Kidney glomerular epithelial cell (primary cell): ENCODE results near the gene NR5A1.

Experiments used
- DNase-seq: peaks from one replicate; lab custom pipeline; 2025; lab: John Stamatoyannopoulos, UW

The NR5A1 gene

DNA sequence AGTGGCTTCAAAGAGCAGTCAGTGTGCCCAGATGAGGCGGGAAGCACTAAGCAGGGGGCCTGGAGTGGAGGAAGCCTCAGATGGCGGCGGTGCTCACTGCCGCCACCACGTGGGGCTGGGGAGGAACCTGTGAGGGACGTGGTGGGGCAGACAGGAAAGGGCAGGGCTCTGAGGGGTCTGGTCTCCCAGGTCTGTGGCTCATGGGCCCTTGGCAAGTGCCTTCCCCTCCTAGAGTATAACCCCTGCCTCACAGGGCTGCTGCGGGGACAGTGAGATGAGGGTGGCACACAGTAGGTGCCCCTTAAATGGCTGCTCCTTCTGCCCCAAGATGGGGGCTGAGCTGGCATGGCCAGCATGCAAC lies 26.6 kb downstream of the NR5A1 start:
- no peak for DNase-seq

DNA sequence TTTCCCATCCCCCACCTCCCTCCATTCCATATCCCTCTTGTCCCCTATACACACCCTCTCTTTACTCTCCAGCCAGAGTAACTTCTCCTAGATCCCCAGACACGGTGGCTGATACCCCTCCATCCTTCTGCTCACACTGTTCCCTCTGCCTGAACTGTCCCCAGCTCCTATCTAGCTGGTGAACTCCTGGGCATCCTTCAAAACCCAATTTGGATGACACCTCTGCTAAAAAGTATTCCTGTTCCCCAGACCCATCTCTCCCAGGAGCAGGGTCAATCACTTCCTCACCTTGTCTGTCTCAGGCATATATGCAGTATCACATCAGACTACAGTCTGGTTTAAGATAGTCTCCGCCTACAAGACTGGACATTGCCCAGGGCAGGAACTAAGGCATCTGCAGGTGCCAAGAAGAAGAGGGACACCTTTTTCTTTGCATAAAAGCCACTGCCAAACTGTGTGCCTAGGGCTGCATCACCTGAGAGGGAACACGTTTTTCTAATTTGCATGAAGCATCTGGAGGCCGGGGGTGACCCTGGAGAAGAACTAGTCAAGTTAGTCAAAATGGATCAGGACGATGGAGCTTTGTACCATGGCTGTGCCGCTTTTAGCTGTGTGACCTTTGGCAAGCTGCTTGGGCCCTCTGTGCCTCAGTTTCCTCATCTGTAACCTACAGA lies 27.1 kb downstream of the NR5A1 start:
- no peak for DNase-seq

DNA sequence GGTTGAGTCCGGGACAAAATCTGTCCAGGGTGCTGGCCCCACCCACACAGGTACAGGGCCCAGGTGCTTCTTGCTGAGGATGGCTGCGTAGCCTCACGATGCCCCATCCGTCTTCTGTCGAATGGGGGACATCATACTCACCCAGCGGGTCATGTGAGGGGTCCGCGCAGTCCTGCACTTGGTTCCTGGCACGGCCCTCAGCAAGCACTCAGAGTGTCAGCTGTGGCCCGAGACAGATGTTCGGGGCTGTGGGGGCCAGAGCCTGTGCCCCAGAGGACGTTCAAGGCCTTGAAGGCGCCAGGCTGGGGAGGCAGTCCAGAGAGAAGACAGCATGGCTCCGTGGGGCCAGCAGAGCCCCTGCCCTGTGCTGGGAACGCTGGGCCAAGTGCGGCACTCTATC lies 27.8 kb downstream of the NR5A1 start:
- DNase-seq, result no peak

DNA sequence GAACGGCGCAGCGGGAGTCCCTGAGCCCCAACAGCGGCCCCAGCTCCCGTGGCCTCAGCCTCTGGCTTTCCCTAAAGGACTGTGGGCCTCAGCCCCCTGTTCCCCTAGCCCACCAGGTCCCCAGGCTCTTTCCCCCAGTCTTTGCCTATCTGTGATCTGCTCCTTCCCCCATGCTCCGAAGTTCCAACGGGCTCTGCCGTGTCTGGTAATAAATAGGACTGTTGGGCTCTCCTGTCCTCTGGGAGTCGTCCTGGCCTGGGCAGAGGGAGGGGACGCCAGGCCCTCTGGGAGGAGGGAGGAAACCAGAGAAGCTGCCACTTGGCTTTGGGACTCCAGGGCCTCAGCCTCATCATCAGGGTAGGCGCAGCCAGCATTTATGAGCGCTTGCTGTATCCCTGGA lies 28.8 kb downstream of the NR5A1 start:
- no peak for DNase-seq

DNA sequence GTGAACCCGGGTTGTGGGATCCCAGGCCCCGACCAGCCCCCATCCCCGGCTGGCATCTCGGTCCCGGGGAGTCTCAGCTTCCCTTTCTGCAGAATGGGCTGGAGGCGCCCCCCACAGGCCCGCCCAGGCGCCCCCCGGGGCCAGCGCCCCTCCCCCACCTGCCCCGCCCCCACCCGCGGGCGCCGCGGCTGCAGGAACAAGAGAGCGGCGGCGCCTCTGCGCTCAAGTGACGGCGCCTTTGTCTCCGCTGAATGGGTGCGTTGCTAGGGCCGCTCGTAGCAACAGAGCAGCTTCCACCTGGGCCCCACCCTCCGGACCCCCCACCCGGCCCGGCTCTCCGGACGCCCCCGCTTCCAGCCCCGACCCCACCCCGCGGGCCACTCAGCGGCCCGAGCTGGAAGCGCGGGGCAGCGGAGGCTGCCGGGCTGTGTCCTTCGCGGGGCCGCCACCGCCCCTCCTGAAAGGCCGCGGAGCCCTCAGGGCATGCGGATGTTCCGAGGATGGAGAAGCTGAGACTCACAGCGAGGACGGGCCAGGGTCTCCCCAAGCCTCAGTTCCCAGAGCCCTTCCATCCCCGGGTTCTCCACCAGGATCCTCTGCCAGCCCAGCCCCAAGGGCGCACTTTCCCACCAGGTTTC lies 29.4 kb downstream of the NR5A1 start:
- DNase-seq, result no peak

DNA sequence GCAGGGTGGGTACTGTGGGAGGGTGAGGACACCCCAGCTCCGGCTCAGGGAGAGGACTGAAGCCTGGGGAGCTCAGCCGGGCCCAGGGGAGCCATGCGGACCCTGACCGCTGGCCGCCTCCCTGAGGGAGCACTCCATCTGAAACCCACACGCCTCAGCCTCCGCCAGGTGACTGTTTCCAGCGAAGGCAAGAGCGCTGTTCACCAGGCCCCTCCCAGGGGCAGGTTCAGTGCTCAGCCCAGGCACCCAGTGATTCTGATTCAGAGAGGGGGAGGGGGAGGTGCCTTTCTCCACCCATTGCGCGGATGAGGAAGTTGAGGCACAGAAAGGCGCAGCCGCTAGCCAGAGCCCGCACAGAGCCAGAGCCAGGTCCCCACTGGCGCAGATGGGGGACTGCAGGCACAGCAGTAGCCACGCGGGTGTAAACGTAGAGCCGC lies 30.0 kb downstream of the NR5A1 start:
- DNase-seq, result no peak

DNA sequence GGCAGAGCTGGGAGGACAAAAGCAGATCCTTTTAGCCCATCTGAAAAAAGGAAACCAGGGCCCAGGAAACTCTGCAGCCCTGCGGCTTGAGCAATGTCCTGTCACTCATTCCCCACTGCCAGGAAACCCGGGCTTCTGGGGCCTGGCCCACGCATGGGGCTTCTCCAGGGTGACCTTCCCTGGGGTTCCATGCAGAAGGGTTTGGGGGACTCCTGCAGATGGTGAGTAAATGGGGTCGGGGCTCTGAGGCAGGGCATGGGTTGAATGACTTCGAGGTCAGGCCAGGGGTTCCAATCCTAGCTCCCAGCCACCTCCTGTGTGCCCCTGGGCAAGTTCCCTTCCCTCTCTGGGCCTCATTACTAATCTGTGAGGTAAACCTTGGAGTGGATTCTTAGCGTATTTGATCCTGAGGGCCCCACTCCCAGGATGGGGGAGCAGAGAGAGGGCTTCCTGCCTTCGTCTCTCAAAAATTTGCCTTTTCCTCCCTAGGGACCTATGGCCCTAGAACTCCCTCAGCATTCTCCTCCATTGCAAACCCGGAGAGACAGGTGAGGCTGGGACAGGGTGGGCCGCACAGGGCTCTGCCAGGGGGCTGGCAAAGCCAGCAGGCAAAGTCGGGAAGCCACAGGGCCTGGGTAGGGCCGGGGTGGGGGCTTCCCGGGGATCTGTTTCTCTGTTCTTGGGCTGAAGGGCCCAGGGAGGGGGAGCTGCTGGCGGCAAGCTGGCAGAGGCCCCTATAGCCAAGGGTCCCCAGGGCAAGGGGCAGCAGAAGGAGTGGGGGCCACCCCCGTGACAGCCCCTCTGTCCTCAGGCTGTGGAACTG lies 31.1 kb downstream of the NR5A1 start:
- no peak for DNase-seq

DNA sequence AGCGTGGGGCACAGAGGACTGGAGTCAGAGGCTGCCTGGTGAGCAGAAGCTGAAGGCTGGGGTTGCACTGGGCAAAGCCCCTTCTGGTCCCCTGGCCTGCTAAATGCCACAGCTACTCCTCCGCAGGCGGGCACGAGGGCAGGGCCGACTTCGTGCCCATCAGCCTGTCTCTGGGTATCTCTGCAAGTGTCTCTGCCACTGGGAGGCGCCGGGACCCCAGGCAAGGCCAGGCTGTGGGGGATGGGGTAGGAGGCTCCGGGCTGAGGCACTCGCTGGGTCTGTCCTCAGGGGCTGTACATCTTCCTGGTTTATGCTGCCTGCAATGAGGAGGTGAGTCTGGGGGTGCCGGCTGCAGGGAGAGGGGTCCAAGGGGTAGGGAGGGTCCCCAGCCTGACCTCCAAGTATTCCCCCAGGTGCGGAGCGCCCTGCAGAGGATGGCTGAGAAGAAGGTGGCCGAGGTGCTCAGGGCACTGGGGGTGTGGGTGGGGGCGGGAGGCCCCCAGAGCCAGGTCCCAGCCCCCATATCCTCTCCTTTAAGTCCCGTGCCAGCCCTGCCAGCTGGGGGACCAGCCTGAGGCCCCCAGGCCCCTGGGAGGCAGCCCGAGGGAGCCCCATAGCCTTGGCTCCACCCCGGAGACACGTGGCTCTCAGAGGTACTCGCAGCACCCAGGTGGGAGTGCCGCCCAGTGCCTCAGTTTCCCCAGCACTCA lies 31.9 kb downstream of the NR5A1 start:
- DNase-seq, result no peak

DNA sequence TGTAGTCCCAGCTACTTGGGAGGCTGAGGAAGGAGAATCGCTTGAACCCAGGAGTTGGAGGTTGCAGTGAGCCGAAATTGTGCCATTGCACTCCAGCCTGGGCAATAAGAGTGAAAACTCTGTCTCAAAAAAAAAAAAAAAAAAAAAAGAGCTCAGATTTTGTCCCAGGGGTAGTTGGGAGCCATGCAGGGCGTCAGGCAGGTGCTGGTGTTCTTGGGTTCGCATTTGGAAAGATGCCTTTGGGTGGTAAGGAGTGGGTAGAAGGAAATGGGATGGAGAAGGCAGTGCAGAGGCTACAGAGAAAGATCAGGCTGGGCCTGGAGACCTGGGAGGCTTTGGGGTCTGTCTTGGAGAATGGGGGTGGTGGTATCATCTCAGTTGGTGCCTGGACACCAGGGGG lies 33.0 kb downstream of the NR5A1 start:
- no peak for DNase-seq

DNA sequence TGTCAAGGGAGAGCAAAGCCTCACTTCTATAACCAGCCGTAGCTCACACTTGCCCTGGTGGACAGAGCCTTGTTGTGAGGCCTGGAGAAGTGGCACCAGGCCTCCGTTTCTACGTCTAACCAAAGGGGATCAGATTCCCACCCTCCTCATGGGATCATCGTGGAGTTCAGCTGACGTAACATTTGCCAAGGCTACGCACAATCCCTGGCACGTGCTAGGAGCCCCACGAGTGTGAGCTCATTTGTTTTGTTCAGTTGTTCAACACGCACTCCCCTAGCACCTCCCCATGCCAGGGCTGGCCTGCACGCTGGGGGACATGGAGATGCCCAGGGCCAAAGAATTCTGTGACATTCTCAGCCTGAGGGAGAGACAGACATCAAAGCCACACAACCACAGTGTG lies 33.9 kb downstream of the NR5A1 start:
- no peak for DNase-seq

DNA sequence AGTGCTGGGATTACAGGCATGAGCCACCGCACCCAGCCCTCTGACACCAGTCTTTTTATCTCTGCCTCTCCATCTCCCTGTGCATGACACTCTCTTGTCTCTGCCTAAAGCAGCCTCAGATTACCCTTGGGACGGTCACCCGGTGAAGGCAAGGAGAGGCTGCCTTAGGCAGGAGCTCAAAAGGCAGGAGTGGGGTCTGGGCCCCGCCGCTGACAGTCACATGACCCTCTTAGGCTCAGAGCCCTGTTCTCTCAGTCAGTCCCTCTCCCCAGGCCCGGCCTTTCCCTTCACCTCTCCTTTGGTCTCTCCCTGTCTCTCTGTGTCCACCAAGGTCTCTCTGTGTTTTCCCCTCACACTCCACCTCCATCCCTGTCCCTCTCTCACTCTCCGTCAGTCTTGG lies 34.4 kb downstream of the NR5A1 start:
- no peak for DNase-seq

DNA sequence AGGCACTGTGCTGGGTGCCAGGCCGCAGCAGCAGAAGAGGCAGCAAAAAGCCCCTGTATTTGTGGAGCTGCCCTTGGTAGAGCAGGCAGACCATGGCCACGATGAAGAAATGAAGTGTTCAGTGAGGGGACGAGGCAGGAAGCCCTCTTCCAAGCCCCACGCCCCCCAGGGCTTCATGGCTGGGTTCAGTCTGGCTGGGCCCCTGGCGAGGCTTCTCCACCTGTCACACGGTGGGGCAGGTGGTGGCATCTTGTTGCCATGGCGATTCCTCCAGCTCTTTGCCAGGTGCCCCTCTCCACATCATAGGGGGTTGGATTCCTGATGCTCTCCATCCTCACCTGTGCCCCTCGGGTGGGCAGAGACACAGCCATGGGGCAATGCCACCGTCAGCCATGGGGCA lies 35.4 kb downstream of the NR5A1 start:
- no peak for DNase-seq

DNA sequence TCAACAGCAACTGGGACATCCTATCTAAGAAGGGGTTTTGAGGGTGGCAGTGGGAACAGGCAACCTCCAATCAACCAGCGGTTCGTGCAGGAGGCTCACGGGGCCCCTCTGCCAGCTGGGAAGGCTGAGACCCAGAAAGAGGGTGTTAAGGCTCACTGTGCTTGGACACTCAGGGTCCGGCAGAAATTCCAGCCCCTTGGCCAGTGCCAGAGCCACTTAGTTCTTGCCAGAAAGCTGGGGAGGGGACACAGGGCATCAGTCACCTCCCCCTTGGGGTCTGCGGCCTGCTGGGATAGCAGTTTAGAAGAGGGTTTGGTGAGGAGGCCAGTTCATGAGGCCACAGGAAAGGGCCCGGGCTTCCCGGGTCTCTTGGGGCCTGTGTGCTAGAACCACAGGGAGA lies 36.5 kb downstream of the NR5A1 start:
- DNase-seq, result no peak

DNA sequence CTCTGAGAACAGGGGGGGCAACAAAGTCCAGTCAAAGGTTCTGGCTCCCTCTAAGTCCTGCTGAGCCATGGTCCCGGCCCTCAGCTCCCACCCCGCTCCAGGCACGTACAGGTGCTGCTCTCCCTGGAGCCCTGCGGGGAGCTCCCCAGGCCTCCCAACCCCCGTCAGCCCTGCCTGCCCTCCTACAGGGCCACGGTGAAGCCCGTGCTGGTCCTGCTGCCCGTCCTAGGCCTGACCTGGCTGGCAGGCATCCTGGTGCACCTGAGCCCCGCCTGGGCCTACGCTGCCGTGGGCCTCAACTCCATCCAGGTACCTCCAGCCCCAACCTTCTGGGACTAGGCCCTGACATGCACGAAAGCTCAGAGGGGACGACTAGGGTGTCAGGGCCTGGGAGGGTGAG lies 36.9 kb downstream of the NR5A1 start:
- no peak for DNase-seq

DNA sequence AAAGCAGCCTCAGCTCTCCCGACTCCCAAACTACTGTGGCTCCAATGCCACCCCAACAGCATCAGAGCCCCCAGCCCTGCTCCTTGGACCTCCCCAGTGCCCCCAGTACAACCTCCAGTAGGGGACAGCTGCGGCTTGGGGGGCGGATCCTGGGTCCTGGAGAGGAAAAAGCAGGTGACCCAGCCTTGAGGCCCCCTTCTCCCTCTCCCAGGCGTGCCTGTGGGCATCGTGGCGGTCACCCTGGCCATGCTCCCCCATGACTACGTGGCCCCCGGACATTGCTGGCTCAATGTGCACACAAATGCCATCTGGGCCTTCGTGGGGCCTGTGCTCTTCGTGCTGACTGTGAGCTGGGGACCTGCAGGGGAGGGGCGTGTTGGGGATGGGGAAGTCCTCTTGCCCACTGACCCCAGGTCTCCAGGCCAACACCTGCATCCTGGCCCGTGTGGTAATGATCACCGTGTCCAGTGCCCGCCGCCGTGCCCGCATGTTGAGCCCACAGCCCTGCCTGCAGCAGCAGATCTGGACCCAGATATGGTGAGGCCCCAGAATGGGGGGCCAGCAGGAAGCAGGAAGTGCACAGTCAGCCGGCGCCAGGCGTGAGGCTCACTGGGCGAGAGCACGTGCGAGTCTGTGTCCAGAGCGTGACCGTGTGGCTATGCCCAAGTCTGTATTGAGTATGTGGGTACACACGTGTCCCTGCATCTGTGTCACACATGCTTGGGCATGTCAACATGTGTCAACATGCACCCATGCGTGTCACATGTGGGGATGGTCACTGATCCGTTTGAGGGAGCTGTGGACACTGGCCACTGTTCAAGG lies 38.0 kb downstream of the NR5A1 start:
- no peak for DNase-seq

DNA sequence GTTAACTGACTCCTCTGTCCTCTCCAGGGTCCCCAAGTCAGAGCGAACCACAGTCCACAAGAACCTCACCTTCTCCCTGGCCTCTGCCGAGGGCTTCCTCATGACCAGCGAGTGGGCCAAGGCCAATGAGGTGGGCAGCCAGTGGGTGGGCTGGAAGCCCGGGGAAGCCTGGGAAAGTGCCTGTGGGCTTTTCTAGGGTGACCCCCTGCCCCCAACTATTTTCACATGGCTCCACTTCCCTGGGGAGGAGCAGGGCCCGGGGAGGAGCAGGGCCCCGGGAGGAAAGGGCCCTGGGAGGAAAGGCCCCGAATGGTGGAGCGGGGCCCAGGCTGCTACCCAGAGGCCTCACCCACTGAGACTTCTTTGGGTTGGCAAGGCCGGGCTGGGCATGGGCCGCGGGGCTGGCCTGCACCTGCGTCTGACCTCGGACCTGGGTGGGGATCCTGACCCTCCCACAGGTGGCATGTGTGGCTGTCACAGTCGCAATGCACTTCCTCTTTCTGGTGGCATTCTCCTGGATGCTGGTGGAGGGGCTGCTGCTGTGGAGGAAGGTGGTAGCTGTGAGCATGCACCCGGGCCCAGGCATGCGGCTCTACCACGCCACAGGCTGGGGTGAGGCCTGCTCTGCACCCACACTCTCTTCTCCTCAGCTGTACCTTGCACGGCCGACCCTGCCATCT lies 39.0 kb downstream of the NR5A1 start:
- DNase-seq, result no peak

DNA sequence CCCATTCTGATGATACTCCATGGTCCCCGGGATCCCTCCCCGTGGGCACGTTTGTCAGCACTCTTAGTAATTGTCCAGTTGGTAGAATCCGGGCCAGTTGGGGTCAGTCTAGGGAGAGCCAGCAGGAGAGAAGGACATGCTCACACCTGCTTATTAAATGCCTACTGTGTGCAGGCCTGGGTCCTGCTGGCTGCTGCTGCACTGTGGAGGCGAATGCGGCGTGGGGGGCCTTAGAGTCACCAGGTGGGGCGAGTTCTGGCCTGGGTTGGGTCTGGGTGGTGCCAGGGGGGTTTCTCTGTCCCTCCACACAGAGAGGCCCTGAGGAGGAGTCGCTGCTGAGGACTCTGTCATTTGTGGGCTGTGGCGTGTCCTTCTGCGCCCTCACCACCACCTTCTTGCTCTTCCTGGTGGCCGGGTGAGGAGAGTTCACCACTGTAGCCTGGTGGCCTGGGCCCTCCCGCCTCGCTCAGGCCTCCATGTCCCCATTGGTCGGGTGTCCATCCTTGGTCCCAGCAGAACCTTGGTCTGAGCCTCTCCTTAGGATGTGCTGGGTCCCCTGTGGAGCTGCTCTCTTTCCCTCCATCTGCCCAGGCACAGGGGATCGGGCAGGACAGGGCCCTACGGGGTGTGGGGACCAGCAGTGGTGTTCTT lies 39.7 kb downstream of the NR5A1 start:
- no peak for DNase-seq

DNA sequence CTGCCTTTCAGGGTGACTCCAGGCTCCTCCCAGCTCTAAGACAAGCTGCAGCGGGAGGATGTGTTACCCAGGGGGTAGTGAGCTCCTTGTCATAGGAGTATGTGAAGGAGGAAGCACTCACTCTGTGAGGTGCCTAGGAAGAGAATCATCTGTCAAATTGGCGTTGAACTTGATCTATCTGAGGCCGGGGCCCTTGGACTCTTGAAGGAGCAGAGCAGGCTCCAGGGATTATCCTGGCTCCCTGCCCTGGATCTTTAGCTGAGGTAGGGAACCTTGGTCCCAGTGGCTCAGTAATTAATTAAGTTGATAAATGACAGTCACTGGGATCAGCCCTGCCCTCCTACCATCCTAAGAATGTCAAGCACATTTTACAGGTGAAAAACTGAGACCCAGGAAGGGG lies 41.5 kb downstream of the NR5A1 start:
- no peak for DNase-seq

DNA sequence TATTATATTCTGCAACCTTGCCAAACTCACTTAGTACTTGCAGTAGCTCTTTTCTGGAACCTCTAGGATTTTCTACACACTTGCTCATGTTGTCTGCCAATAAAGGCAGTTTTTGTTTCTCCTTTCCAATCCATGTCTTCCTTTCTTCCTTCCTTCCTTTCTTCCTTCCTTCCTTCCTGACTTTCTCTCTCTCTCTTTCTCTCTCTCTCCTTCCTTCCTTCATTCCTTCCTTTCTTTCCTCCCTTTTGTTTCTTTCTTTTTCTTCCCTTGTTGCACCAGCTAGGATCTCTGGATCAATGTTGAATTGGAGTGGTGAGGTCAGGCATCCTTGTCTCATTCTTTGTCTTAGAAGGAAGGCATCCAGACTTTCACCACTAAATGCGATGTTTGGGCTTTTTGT lies 44.5 kb downstream of the NR5A1 start:
- no peak for DNase-seq

DNA sequence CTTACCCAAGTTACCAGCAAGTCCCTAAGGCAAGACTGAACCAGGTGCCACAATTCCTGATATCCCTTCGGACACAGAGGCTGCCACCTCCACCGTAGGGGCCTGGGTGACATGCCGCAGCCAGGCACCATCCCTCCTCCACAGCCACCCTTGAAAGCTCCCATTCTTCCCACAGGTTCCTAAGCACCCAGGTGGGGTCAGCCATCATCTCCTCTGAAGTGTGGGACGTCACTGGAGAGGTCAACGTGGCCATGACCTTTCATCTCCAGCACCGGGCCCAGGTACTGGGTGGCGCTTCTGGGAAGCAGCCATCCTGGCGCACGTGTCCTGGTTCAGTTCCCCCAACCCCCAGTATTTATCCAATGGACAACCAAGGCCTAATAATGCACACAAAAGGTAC lies 48.8 kb downstream of the NR5A1 start:
- DNase-seq, result no peak
